Parathyroid adenoma (tissue), 2 donors: ENCODE data around the gene REG3G.

ENCODE experiments used
- H2AFZ ChIP-seq: fragments of 300-600 bp; sonication (generic); one replicate; pipeline ENCODE4 v1.7.0; 2017; ENCODE audit warnings: antibody characterized with exemption, mild to moderate bottlenecking
- H3K27ac ChIP-seq: fragments of 300-600 bp; sonication (generic); one replicate; pipeline ENCODE4 v1.7.0; 2017
- H3K27me3 ChIP-seq: fragments of 300-600 bp; sonication (generic); one replicate; pipeline ENCODE4 v1.7.0; 2017; ENCODE audit warnings: low read length; ENCODE audit not compliant: control insufficient read depth, insufficient read depth
- H3K36me3 ChIP-seq: fragments of 300-600 bp; sonication (generic); one replicate; pipeline ENCODE4 v1.7.0; 2017; ENCODE audit warnings: low read length; ENCODE audit not compliant: control insufficient read depth, insufficient read depth
- H3K4me1 ChIP-seq: fragments of 300-600 bp; sonication (generic); one replicate; pipeline ENCODE4 v1.7.0; 2017; ENCODE audit warnings: control low read depth
- H3K4me2 ChIP-seq: fragments of 300-600 bp; sonication (generic); one replicate; pipeline ENCODE4 v1.7.0; 2017; ENCODE audit warnings: low read length
- H3K4me3 ChIP-seq: fragments of 300-600 bp; sonication (generic); one replicate; pipeline ENCODE4 v1.7.0; 2017; ENCODE audit warnings: low read depth, low read length
- H3K79me2 ChIP-seq: fragments of 300-600 bp; sonication (generic); one replicate; pipeline ENCODE4 v1.7.0; 2017; ENCODE audit warnings: control low read depth
- H3K9ac ChIP-seq: fragments of 300-600 bp; sonication (generic); one replicate; pipeline ENCODE4 v1.7.0; 2017; ENCODE audit warnings: mild to moderate bottlenecking
- H3K9me3 ChIP-seq: fragments of 300-600 bp; sonication (generic); one replicate; pipeline ENCODE4 v1.7.0; 2017; ENCODE audit warnings: low read length; ENCODE audit not compliant: control insufficient read depth
- CTCF ChIP-seq: fragments of 300-600 bp; sonication (generic); IDR thresholded peaks from one replicate; pipeline ENCODE4 v1.7.0; 2017; ENCODE audit warnings: antibody characterized with exemption, mild to moderate bottlenecking
- donor health status: primary hyperparathyroidism.

REG3G gene

GRCh38 chr2:79009388-79009787, 16.1 kb upstream of the REG3G start:
- no peak for TF ChIP-seq CTCF
- no peaks in the 10 kb centered on the region for H3K36me3 ChIP-seq

GRCh38 chr2:79011496-79011895, 14.0 kb upstream of the REG3G start:
- no peak for TF ChIP-seq CTCF
- H3K4me2 ChIP-seq, result no peak overlapping the region
- H3K36me3 ChIP-seq, result no peaks in the 10 kb centered on the region
- H3K27me3 ChIP-seq, result no peaks in the 10 kb centered on the region
- no peaks in the 10 kb centered on the region for H3K4me1 ChIP-seq
- H3K9ac ChIP-seq, result no peak overlapping the region
- no peaks in the 10 kb centered on the region for H3K9me3 ChIP-seq
- no peak overlapping the region for H3K4me3 ChIP-seq
- no peak overlapping the region for H3K27ac ChIP-seq
- H3K79me2 ChIP-seq, result no peaks in the 10 kb centered on the region
- no peak overlapping the region for H2AFZ ChIP-seq

More at GRCh38 chr2:79009388-79009787, 16.1 kb upstream of the REG3G start:
- H3K27ac ChIP-seq, result no peak overlapping the region
- H3K9ac ChIP-seq, result no peak overlapping the region
- no peak overlapping the region for H2AFZ ChIP-seq
- H3K4me1 ChIP-seq, result peaks cover 12% of the 10 kb centered on the region
- no peak overlapping the region for H3K4me3 ChIP-seq
- no peaks in the 10 kb centered on the region for H3K79me2 ChIP-seq
- H3K9me3 ChIP-seq, result no peaks in the 10 kb centered on the region
- H3K27me3 ChIP-seq, result no peaks in the 10 kb centered on the region
- no peak overlapping the region for H3K4me2 ChIP-seq

DNA sequence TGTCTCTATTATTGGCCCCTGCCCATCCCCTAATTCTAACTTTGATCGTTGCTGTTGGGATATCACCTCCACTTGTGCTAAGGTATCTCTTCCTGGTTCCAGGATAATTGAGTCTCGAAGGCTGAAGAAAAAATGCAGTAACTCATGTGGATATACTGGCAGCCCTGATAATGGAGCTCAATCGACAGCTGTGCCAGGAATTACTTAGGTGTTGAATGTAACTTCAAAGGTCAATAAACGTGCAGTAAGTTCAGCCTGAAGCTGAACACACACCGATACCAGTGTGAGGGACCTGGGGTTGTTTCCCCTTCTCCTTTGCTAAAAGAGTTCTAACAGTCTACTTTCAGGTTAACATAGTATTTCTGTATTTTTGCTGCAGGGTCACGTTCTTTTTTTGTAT, 11.9 kb upstream of the REG3G start:
- no peaks in the 10 kb centered on the region for H3K9me3 ChIP-seq
- H3K36me3 ChIP-seq, result no peaks in the 10 kb centered on the region
- no peak overlapping the region for H3K4me3 ChIP-seq
- H3K4me1 ChIP-seq, result no peaks in the 10 kb centered on the region
- H3K27ac ChIP-seq, result no peak overlapping the region
- no peak overlapping the region for H3K4me2 ChIP-seq
- no peaks in the 10 kb centered on the region for H3K79me2 ChIP-seq
- no peak for TF ChIP-seq CTCF
- H3K27me3 ChIP-seq, result no peaks in the 10 kb centered on the region
- no peak overlapping the region for H2AFZ ChIP-seq
- no peak overlapping the region for H3K9ac ChIP-seq

DNA sequence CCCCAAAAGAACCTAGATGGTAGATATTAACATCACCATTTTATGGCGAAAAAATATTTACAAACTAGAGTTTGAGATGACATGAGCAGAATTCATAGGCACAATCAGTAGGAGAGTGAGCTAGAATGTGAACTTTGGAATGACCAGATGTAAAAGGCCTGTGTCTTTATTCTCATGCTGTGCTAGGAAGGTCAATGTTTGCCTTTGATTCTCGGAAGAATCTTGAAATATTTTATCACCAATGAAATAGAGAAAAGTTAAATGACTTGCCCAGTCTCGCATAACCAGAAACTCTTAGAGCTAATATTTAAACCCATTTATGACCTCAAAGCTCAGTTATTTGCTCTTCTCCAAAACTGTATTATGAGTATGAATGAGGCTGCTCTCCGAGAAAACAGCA, 9.2 kb upstream of the REG3G start:
- no peak for TF ChIP-seq CTCF
- H3K9ac ChIP-seq, result no peak overlapping the region
- no peak overlapping the region for H3K4me2 ChIP-seq
- H3K4me3 ChIP-seq, result no peak overlapping the region
- H3K27me3 ChIP-seq, result no peaks in the 10 kb centered on the region
- H3K79me2 ChIP-seq, result no peaks in the 10 kb centered on the region
- H3K36me3 ChIP-seq, result no peaks in the 10 kb centered on the region
- no peak overlapping the region for H2AFZ ChIP-seq
- no peaks in the 10 kb centered on the region for H3K4me1 ChIP-seq
- no peak overlapping the region for H3K27ac ChIP-seq
- no peaks in the 10 kb centered on the region for H3K9me3 ChIP-seq

DNA sequence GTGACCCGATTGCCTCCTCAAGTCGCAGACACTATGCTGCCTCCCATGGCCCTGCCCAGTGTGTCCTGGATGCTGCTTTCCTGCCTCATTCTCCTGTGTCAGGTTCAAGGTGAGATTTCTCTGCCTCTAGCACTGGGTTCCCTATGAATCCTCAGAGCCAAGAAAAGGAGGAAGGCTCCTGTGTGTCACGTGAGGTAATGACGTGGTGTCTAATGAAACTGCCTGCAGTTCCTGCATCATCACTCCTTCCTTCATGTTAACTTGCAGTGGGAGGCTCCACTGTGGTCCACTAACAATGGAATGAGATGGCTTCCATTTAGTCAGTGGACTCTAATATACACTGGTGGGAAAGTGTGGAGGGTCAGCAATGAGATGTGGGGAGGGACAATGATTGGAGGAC, 559 bp downstream of the REG3G start:
- H3K36me3 ChIP-seq, result no peaks in the 10 kb centered on the region
- H3K79me2 ChIP-seq, result no peaks in the 10 kb centered on the region
- no peaks in the 10 kb centered on the region for H3K4me1 ChIP-seq
- H3K27ac ChIP-seq, result no peak overlapping the region
- no peak for TF ChIP-seq CTCF
- H3K4me2 ChIP-seq, result no peak overlapping the region
- no peaks in the 10 kb centered on the region for H3K9me3 ChIP-seq
- H3K4me3 ChIP-seq, result no peak overlapping the region
- no peak overlapping the region for H3K9ac ChIP-seq
- no peaks in the 10 kb centered on the region for H3K27me3 ChIP-seq
- no peak overlapping the region for H2AFZ ChIP-seq
